ENCODE results near the gene SKAP1. TPM values are rescaled to one million over a fixed set of nuclear protein-coding genes. Genes with fewer than 3 reads are reported as not detected.
A peak's percentile ranks its signal among the peaks of the same experiment; 100 is the strongest.

Gene SKAP1
- total and polyA plus RNA-seq, 2 of the 13 experiments (the other 11 are each of a cell fraction or from before 2014, with no cell fraction given) = 0.21 TPM; not detected in 1

GRCh38 chr17:48241131-48241591 lies 188.9 kb downstream of the SKAP1 start:
- TF ChIP-seq NR2F6 (IDR thresholded peaks at IDR 0.05) = no peak
- no peak for TF ChIP-seq NR2F6 (CRISPR knock-in tag; IDR thresholded peaks at IDR 0.05)
- TF ChIP-seq ZMAT3 (CRISPR knock-in tag; conservative IDR thresholded peaks at IDR 0.05) = no peak
- TF ChIP-seq RARA (CRISPR knock-in tag; IDR thresholded peaks at IDR 0.05) = 0 out of 2 replicates have a peak, but pooled peaks have one; percentile 46
- TF ChIP-seq ZNF337 (CRISPR knock-in tag; IDR thresholded peaks at IDR 0.05; ENCODE audit: borderline replicate concordance, low read depth) = no peak
- ChIA-PET POLR2A (no interaction called here), CTCF (ENCODE audit: low intra/inter-chr PET ratio, low total read pairs) (no interaction called here)
- 0 out of 5 replicates have a peak, but pooled peaks cover 0 to 4% of the 10 kb centered on the region in 2 experiments for H3K27me3 ChIP-seq (ENCODE audit: control insufficient read depth in 1 of 2, insufficient read depth in 2 of 2, low read length in 2 of 2)
- H3K4me1 ChIP-seq (ENCODE audit: insufficient read depth, low read length) = no peaks in the 10 kb centered on the region
- DNase-seq (ENCODE audit: low spot score) = no peak
- no peak for FAIRE-seq
- H4K20me1 ChIP-seq (ENCODE audit: insufficient read depth, low read length) = no peaks in the 10 kb centered on the region
- ATAC-seq = no peak
- H3K36me3 ChIP-seq (replicated peaks in 1 of 2; ENCODE audit: control insufficient read depth in 1 of 2, insufficient read depth in 2 of 2, low read length in 2 of 2) = no peaks in the 10 kb centered on the region
- H3K4me2 ChIP-seq (ENCODE audit: low read depth, low read length) = no peak overlapping the region
- no peaks in the 10 kb centered on the region for H3K9me3 ChIP-seq (ENCODE audit: low read length)
- H3K27ac ChIP-seq (ENCODE audit: extremely low read length, insufficient read depth, low read length) = no peak overlapping the region
- intact Hi-C loops (cut with micrococcal nuclease; ENCODE audit: unreplicated experiment) = no loop called here
- in situ Hi-C loops (cut with HindIII; ENCODE audit: extremely low pct_ligation_motif_present, low pct_unique_long_range_greater_than_20kb) = no loop called here
- H3K4me3 ChIP-seq (replicated peaks in 1 of 3; ENCODE audit: insufficient read depth in 1 of 3, low read depth in 2 of 3, low read length in 3 of 3) = no peak overlapping the region
- H3K79me2 ChIP-seq (ENCODE audit: insufficient read depth, low read length) = no peaks in the 10 kb centered on the region
- H2AFZ ChIP-seq (ENCODE audit: low read length) = no peak overlapping the region
- no TSS peak for BruUV-seq (replicated peaks)
- WGBS (ENCODE audit: low lambda C conversion rate) = 0% methylated on average over 1 of the region's 1 CpG
- no peak overlapping the region for H3K9ac ChIP-seq (ENCODE audit: insufficient read depth, low read depth, low read length)

DNA sequence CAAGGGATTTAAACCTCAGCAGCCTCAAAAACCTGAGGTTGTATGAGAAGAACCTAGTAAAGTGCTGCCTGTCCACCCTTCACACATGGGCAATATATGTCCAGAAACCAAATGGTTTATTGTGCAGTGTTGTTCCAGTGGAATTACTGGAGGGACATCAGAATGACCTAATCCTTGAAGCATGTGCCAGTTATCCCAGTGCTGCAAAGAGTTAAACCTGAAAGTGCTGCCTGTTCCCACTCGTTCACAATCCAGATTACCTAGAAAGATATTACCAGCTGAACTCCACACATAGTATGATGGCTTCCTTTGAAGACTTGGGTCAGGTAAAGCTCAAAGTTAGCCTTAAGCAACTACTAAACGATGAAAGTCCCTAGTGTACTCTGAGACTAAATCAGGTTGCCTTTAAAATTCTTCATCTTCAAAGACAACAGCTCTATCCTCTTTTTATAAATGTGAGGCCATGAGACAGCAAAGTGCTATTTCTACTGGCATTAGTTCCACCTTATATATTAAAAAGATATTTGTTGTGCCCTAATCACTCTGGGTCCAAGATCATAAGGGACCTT lies 189.4 kb downstream of the SKAP1 start:
- DNase-seq (ENCODE audit: low spot score) (no peak), FAIRE-seq (no peak), ATAC-seq (no peak)
- BruUV-seq (replicated peaks) = no TSS peak
- ChIA-PET CTCF (ENCODE audit: low intra/inter-chr PET ratio, low total read pairs) (no interaction called here), POLR2A (no interaction called here)
- Histone ChIP-seq H4K20me1 (ENCODE audit: insufficient read depth, low read length) (no peaks in the 10 kb centered on the region), H3K27ac (ENCODE audit: extremely low read length, insufficient read depth, low read length) (no peak overlapping the region), H3K4me2 (ENCODE audit: low read depth, low read length) (no peak overlapping the region), H3K4me3 (replicated peaks in 1 of 3; ENCODE audit: insufficient read depth in 1 of 3, low read depth in 2 of 3, low read length in 3 of 3) (no peak overlapping the region), H3K79me2 (ENCODE audit: insufficient read depth, low read length) (no peaks in the 10 kb centered on the region), H3K27me3 (ENCODE audit: control insufficient read depth in 1 of 2, insufficient read depth in 2 of 2, low read length in 2 of 2) (0 out of 5 replicates have a peak, but pooled peaks cover 0 to 4% of the 10 kb centered on the region in 2 experiments), H3K4me1 (ENCODE audit: insufficient read depth, low read length) (no peaks in the 10 kb centered on the region), H3K36me3 (replicated peaks in 1 of 2; ENCODE audit: control insufficient read depth in 1 of 2, insufficient read depth in 2 of 2, low read length in 2 of 2) (no peaks in the 10 kb centered on the region), H3K9me3 (ENCODE audit: low read length) (no peaks in the 10 kb centered on the region), H3K9ac (ENCODE audit: insufficient read depth, low read depth, low read length) (no peak overlapping the region), H2AFZ (ENCODE audit: low read length) (no peak overlapping the region)
- 6% methylated on average over 2 of the region's 2 CpGs for WGBS (ENCODE audit: low lambda C conversion rate)
- in situ Hi-C loops (cut with HindIII; ENCODE audit: extremely low pct_ligation_motif_present, low pct_unique_long_range_greater_than_20kb) = no loop called here
- no peak for TF ChIP-seq TAF15 (IDR thresholded peaks at IDR 0.05; ENCODE audit: low read depth, low read length, poor library complexity, severe bottlenecking)
- TF ChIP-seq XRCC5 (optimal IDR thresholded peaks at IDR 0.05; ENCODE audit: low read length) = no peak
- TF ChIP-seq ZNF557 (CRISPR knock-in tag; IDR thresholded peaks at IDR 0.05) = no peak
- no peak for TF ChIP-seq ZSCAN29 (CRISPR knock-in tag; conservative IDR thresholded peaks at IDR 0.05)
- TF ChIP-seq SKI (IDR thresholded peaks at IDR 0.05; ENCODE audit: partially characterized antibody) = no peak
- TF ChIP-seq TEAD3 (CRISPR knock-in tag; optimal IDR thresholded peaks at IDR 0.05; ENCODE audit: borderline replicate concordance) = no peak
- TF ChIP-seq LCORL (IDR thresholded peaks at IDR 0.05) = no peak
- TF ChIP-seq LCORL (CRISPR knock-in tag; IDR thresholded peaks at IDR 0.05) = no peak
- no peak for TF ChIP-seq KDM3A (CRISPR knock-in tag; IDR thresholded peaks at IDR 0.05; ENCODE audit: low read depth)
- intact Hi-C loops (cut with micrococcal nuclease; ENCODE audit: unreplicated experiment) = no loop called here

Data from HepG2 (cell line).